Germinal center (tissue), 1 donor: ENCODE measurements around the gene TIGIT.
"Not testable (repeated sequence)": the region's sequence is repeated elsewhere in the genome, so short reads cannot be mapped to it uniquely, and the experiment has no call there.

Source experiments
- DNase-seq: peaks from one replicate; pipeline ENCODE4 v3.0.0; 2012; ENCODE audit warnings: mixed read lengths, low spot score

The TIGIT gene

DNA sequence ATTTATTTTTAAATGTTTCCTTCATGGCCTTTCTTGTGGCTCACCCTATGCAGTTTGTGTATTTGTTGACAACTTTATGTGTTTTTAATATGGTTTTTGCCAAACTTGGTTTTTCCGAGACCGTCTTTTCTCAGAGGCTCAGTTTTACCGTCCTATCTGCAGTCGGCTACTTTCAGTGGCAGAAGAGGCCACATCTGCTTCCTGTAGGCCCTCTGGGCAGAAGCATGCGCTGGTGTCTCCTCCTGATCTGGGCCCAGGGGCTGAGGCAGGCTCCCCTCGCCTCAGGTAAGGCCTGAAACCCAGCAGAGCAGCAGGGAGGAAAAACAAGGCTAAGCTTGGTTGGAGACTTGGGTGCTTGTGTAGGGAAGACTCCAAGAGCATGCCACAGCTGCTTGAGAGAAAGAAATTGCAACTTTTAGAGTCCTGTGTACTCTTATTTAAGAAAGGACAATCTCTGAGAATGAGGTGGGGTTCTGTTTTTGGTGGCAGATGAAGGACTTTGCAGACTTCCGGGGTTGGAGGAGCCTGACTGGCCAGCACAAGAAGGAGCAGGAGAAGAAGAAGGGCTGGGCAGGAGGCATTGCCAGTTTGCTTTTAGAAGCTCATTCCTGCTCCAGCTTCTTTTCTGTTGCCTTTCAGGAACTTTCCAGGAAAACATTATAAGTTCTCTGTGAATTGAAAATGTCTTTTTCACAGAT, at the start of gene TIGIT:
TIGIT (plus strand) TSS at position 191 of the 698 bp plus-strand sequence; CDS start at position 225, 34 bp downstream.
- DNase-seq, result no peak

DNA sequence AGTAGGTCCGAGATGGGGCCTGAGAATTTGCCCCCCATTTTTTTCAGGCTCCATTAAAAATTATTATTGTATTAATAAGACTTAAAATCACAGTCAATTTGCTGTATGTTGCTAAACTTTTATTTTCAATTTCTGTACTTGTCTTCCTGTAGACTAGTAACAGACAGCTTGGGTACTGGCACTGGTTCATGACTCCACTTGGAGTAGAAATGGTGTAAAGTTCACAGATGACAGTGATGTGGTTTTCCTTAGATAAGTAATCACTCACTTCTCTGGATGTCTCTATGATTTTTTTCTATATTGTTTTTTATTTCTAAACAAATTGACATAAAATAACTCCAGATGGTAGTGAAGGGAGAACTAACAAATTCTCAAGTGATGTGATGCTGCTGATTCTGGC, 40.9 kb upstream of the TIGIT start:
- no peak for DNase-seq

DNA sequence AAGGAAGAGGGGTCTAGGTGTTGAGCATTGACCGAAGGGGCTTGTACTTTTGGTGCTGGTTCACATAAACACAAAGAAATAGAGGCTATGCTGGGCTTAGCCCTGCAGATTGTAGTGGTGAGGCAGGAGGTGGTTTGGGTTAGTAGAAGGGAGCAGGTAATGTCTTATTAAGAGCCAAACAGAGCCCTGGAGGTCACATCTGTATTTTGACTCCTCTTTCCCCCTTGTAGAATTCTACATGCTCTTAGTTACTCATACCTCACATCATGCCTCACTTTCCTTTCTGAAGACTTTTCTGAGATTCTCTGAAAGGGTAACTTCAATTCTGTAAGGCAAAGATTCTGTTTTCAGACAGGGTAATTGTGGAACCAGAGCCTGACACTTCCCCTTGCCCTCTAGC, 40.3 kb upstream of the TIGIT start:
- no peak for DNase-seq

DNA sequence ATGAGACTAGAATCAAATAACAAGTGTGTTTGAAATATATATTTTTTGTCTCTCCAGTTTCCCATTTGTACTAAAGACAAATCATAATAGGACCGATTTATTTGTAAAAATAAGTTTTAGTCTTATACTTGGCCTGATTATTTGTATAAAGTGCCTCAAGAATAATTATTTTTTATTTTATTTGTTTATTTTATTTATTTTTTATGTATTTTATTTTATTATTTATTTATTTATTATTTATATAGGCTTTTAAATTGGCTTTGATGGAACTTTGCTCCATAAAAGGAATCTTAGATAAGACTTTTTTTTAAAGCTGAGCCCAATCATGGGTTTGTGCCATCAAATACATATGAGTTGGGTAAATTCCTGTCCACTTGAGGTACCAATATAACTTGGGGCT, 34.3 kb upstream of the TIGIT start:
- DNase-seq, result no peak

DNA sequence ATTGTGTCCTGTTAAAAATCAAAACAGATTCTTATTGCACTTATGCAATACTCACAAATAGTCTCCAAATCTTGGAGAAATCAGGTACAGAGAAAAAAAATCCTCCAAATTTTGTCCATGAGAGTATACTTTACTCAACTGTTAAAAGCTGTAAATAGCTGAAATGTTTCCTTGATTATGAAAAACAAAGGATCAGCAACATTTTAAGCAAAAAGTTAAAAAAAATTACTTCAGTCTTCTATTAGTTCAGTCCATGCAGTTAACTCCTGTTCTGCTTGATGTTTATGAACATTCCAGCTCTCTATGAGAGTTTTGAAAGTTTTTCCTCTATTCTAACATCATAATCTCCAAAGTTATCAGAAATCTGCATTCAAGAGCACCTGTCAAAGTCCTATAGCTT, 33.7 kb upstream of the TIGIT start:
- DNase-seq, result no peak

DNA sequence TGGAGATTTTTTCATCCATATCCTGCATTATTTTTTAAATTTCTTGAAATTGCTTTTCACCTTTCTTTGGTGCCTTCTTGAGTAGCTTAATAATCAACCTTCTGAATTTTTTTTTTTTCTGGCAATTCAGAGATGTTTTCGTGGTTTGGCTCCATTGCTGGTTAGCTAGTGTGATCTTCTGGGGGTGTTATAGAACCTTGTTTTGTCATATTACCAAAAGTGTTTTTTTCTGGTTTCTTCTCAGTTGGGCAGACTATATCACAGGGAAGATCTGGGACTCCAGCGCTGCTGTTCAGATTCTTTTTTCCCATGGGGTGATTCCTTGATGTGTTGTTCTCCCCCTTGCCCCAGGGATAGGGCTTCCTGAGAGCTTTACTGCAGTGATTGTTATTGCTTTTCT, 23.8 kb upstream of the TIGIT start:
- DNase-seq, result no peak

DNA sequence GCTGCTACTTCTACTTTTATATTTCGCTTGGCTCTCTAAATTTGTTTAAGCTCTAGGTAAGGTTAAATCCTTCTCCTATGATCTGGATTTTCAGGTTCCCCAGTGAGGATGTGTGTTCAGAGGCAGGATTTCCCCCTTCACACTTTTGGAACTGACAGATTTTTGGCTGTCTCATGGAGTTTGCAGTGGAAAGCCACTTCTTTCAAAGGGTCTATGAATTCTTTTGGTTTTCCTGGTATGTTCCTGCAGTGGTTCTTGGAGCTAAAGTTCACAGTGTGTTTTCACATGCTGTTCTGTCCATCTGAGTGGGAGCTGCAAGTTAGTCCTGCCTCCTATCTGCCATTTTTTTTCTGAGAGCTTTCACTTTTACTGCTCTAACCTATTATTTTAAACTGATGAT, 21.6 kb upstream of the TIGIT start:
- no peak for DNase-seq

DNA sequence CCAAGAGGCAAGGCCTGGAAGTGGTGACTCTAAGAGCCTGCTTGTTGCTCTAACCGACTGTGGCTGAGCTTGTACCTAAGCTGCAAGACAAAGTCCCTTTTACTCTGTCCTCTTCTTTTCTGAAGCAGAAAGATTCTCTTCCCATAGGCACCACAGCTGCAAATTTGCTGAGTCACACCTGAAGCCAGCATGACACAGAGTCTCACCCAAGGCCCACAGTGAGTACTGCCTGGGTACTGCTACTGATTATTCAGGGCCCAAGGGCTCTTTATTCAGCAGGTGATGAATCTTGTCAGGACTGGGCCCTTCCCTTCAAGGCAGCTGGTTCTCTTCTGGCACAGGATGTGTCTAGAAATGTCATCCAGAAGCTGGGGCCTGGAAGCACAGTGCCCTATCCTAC, 18.9 kb upstream of the TIGIT start:
- DNase-seq, result no peak

DNA sequence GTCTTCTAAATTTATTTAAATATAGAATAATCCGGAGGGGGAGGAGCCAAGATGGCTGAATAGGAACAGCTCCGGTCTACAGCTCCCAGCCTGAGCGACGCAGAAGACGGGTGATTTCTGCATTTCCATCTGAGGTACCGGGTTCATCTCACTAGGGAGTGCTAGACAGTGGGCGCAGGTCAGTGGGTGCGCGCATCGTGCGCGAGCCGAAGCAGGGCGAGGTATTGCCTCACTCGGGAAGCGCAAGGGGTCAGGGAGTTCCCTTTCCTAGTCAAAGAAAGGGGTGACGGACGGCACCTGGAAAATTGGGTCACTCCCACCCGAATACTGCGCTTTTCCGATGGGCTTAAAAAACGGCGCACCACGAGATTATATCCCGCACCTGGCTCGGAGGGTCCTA, 17.0 kb upstream of the TIGIT start:
- not testable (repeated sequence) for DNase-seq

DNA sequence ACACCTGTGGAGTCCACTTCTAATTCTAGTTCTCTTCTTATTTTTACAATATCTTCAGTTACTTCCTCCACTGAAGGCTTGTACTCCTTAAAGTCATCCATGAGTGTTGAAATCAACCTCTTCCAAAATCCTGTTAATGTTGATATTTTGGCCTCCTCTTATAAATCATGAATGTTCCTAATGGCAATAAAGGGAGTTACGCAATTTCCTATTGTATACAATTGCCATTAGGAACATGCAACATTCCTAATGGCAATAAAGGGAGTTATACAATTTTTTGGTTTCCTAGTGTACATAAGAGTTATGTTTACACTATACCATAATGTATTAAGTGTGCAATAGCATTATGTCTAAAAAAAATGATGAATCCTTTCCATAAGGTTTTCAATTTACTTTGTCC, 9.2 kb upstream of the TIGIT start:
- DNase-seq, result no peak

DNA sequence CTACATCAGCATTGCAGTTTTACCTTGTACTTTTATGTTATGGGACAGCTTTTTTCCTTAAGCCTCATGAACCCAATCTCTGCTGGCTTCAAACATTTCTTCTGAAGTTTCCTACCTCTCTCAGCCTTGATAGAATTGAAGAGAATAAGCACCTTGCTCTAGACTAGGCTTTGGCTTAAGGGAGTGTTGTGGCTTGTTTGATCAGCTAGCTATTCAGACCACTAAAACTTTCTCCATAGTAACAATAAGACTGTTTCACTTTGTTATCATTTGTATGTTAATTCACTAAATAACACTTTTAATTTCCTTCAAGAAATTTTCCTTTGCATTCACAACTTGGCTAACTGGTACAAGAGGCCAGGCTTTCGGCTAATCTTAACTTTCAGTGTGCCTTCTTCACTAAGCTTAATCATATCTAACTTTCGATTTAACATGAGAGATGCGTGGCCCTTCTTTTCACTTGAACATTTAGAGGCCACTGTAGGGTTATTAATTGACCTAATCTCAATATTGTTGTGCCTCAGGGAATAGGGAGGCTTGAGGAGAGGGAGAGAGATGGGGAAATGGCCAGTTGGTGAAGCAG, 8.1 kb upstream of the TIGIT start:
- DNase-seq, result no peak

DNA sequence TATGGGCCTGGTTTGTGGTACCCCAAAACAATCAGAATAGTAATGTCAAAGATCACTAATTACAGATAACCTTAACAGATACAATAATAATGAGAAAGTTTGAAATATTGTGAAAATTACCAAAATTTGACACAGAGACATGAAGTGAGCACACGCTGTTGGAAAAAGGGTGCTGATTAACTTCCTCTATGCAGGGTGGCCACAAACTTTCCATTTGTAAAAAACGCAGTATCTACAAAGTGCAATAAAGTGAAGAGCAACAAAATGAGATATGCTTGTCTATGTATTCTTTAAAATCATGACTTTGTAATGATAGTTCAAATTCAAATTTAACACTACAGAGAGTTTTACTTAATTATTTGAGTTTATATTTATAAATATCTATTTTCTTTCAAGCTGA, 7.6 kb upstream of the TIGIT start:
- DNase-seq, result no peak

DNA sequence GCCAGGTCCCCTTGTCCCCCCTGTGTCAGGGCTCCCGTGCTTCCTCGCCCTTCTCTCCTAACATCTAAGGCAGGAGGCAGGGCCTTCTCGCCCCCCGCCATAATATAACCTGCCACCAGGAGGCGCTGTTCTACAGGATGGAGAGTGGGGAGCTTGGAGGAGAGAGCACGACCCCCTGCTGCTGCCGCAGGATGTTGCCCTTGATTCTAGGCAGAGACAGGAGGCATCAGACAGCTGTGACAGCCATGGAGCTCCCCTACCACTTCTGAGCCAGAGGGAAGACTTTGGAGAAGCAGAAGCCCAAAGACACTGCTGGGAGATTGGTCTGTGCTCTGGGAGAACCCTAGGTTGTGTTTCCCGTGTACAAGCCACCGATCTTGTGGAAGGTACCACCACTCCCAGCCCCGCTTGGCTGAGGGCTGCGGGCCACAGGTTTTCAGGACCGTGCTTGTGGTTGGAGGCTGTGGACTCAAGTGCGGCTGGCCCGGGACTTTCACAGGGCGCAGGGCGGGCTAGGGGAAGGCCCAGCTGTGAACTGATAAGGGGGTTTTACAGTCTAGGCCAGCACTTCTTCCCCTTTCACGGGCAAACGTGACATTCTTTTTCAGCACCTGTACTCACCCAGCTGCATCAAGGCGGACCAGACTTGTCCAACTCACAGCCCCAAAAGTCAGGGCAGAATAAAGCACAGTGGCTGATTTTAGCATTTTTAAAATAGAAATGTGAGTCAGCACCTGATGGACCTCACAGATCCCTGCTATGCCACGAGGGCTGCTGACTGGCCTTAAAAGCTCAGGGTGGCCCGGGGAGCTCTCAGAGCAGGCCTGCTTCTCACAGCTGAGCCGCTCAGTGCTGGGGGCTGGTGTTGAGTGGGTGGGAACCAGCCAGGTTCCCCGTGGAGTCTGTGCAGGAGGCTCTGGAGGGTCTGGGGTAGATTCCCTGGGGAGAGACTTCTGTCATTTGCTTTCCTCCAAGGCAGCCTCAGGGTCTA, 2.6 kb upstream of the TIGIT start:
- DNase-seq, result peak; percentile 89

DNA sequence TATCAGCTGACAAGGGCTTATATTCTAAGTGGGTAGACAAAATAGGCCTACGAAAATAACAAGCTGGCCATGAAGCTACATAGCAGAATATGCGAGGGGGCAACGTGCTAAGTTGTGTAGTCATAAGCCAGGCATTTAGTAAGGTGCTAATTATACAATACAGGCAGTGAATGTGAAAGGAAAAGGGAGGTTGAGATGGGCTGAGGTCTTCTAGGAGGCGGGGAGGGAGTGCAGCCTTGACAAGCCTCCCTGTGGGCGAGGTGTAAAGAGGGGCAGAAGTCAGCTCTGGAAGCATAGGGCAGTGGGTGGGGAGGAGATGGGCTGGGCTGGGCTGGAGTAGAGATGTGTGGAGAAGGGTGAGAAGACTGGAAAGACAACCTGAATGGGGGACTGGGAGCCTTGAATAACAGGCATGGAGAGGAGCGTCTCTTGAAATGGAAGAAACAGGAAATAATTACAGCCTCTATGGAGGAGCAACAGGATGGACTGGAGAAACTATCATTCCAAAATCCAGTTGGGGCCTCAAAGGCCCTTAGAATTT, 1.2 kb downstream of the TIGIT start:
- no peak for DNase-seq

DNA sequence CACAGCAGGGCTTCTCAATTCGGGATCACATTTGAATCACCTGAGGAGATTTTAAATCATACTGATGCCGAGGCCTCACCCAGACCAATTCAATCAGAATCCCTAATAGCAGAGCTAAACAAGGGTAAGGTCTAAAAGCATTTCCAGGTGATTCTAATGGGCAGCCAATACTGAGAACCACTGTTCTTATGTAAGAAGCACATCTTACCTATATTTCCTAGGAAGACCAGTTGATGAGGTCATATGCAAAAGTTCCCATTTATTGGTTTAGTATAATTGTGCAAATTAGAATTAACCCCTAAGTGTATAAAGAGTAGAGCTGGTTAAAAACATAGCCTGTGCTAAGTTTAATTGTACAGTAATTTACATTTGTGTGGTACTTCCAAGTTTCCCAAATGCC, 2.1 kb downstream of the TIGIT start:
- DNase-seq, result no peak

DNA sequence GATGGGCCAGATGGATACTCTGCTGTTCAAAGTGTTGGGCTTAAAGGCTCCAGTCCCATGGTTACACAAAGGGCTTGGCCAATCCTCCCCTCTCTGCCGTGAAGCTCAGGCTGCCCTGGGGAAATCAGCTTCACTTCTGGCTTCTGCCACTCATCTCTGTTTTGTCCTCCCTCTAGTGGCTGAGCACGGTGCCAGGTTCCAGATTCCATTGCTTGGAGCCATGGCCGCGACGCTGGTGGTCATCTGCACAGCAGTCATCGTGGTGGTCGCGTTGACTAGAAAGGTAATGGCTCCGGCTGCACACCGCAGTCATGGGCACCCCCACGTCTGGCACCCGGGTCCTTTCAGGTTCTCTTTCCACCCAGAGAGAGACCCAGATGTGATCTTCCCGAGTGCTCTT, 5.6 kb downstream of the TIGIT start:
- DNase-seq, result peak; percentile 49

DNA sequence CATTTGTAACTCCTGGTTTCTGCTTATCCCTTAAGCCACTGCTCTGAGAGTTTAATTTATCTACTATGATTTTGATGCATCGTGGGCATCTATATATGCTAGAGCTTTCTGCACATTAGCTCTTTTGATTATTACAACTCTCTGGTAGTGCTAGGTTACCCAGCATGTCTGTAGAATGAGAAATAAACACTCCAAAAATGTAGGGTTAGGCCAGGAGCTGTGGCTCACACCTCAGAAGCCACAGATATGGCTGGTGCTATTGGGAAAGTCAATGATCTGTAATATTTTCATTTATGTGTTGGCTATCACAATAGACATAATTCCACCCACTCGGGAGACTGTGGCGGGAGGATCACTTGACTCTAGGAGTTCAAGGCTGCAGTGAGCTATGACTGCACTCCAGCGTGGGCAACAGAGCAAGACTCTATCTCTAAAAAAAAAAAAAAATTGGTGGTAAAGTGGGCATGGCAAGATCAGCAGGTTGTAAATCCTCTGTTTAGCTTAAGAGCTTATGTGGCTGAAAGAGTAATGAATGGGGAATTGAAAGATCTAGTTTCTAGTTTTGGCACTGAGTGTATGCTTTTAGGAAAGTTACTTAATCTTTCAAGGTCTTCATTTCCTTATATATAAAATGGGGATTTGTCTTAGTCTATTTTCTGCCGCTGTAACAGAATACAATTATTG, 6.3 kb downstream of the TIGIT start:
- no peak for DNase-seq

DNA sequence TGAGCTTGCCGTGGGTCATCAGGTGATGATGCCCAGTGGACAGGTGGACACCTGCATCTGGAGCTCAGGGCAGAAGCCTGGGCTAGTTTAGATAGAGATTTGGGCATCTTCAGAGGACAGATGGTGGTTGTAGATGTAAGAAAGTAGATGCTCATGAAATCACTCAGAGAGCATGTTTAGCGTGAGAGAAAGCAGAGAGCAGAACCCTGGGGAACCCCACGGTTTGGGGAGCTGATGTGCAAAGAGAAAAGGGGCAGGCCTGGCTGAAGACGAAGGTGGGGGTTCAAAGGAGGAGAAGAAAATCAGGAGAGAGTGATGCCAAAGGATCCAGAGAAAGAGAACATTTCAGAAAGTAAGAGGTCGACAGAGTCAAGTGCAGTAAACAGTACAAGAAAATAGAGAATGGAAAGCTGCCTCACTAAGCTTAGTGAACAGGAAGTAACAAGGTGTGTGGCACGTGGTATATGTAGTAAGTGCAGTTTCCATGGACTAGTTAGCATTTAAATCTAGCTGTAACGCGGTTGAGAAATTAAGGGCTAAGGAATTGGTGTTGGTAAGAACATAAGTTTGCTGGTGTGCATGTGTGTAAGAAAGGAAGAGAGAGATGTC, 13.5 kb downstream of the TIGIT start:
- peak; percentile 35 for DNase-seq

DNA sequence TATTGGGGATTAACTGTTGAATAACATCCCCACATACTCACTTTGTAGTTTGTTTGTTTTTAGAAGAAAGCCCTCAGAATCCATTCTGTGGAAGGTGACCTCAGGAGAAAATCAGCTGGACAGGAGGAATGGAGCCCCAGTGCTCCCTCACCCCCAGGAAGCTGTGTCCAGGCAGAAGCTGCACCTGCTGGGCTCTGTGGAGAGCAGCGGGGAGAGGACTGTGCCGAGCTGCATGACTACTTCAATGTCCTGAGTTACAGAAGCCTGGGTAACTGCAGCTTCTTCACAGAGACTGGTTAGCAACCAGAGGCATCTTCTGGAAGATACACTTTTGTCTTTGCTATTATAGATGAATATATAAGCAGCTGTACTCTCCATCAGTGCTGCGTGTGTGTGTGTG, 14.0 kb downstream of the TIGIT start:
- DNase-seq, result no peak

DNA sequence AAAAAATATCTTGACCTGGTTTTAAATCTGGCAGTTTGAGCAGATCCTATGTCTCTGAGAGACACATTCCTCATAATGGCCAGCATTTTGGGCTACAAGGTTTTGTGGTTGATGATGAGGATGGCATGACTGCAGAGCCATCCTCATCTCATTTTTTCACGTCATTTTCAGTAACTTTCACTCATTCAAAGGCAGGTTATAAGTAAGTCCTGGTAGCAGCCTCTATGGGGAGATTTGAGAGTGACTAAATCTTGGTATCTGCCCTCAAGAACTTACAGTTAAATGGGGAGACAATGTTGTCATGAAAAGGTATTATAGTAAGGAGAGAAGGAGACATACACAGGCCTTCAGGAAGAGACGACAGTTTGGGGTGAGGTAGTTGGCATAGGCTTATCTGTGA, 14.5 kb downstream of the TIGIT start:
- no peak for DNase-seq

DNA sequence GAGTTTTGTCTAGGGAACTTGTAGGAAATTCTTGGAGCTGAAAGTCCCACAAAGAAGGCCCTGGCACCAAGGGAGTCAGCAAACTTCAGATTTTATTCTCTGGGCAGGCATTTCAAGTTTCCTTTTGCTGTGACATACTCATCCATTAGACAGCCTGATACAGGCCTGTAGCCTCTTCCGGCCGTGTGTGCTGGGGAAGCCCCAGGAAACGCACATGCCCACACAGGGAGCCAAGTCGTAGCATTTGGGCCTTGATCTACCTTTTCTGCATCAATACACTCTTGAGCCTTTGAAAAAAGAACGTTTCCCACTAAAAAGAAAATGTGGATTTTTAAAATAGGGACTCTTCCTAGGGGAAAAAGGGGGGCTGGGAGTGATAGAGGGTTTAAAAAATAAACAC, 15.0 kb downstream of the TIGIT start:
- peak; percentile 37 for DNase-seq

DNA sequence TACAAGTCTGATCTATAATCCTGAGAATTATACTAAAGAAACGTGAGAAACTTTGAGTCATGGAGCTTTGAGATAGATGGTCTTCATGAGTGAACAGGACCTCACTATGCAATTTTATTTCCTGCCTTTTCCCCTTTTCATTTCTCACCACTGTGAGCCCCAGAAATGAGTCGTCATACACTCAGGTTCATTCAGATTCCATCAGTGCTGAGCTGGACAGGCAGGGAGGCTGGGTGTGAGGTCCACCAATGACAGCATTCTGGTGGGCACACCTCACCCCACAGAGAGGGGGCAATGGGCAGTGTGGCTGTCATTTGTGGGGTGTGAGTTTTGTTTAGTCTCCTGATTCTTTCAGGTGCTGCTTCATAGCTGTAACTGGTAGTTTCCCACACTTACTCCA, 16.9 kb downstream of the TIGIT start:
- DNase-seq, result no peak
